H1 (cell line): ENCODE data around the gene AKT1. TPM values are rescaled to one million over a fixed set of nuclear protein-coding genes. Genes with fewer than 3 reads are reported as not detected.

Experiments used
- CBX8 ChIP-seq: fragments of 300-800, 300-1000 bp; sonication (generic); IDR thresholded peaks from 2 replicates; pipeline ENCODE4 v1.7.1; 2016; ENCODE audit warnings: low read depth, low read length, borderline replicate concordance
- POU5F1 ChIP-seq: IDR thresholded peaks from 2 replicates; pipeline ENCODE4 v1.6.1; 2011; ENCODE audit warnings: low read depth, mild to moderate bottlenecking, low read length, moderate library complexity
- polyA plus RNA-seq, 7 experiments: library from polyadenylated mRNA; depleted of rRNA in 3 of 7; stranded (reverse) in 5 of 7; unstranded in 2 of 7; fragments of >200 nt in 5 of 7; fragments of 200-250 nt in 2 of 7; gene quantifications; 1 replicate in 5 of 7; 2 replicates in 1 of 7; 4 replicates in 1 of 7; pipeline versions ENCODE4 v1.2.1 to v1.2.3, GENCODE V29; 2011 to 2013; ENCODE audit warnings: missing spikeins in 2 of 7, mixed read lengths in 2 of 7
- total RNA-seq: library from RNA; stranded (reverse); fragmentation: NEBNext Ultra II Directional; extraction: Animal tissue kit (Norgen Biotek cat#: 25700); gene quantifications from 2 replicates; pipeline ENCODE4 v1.2.1, GENCODE V29; 2021

The AKT1 gene
- total and polyA plus RNA-seq, 2 of the 8 experiments (the other 6 are each of a cell fraction or from before 2014, with no cell fraction given) = 68.1 to 71.5 TPM

DNA sequence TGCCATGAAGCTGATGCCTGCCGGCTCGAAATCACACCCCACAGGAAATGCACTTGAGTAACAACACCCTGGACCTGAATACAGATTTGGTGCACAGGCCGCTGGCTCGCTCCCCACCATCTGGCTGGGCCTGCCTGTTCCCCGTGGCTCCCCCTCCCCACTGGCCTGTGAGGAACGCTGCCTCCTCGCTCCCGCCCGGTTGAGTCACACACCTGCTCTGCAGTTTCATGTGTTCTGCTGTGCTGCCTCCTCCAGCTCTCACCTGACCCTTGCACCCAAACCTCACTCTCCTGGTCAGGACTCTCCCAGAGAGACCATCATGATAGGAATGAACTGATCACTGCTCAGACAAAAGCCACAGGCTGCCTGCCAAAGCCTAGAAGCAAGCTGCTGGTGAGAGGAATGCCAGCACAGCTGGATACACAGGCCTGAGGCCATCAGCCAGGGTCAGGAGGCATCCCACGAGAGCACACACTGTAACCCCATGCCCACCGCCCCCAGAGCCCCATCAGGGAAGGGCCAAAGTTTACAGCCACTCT lies 46.4 kb downstream of the AKT1 start (continued):
- TF ChIP-seq POU5F1 = no peak
- TF ChIP-seq CBX8 = no peak
